Mucosa of rectum (tissue), 2 donors: ENCODE measurements around the gene HAND2.
A peak's percentile ranks its signal among the peaks of the same experiment; 100 is the strongest.

Source experiments
- H3K27ac ChIP-seq, 2 donors: one replicate each; pipeline ENCODE4 v1.7.0; 2013; ENCODE audit warnings: inconsistent platforms in 2 of 2, low read depth in 2 of 2, low read length in 2 of 2
- H3K27me3 ChIP-seq, 2 donors: one replicate each; pipeline ENCODE4 v1.7.0; 2013; ENCODE audit warnings: low read length in 2 of 2; ENCODE audit not compliant: control insufficient read depth in 2 of 2, insufficient read depth in 2 of 2
- H3K36me3 ChIP-seq, 2 donors: one replicate each; pipeline ENCODE4 v1.7.0; 2013; ENCODE audit warnings: low read length in 2 of 2; ENCODE audit not compliant: control insufficient read depth in 2 of 2, insufficient read depth in 2 of 2
- H3K4me1 ChIP-seq, 2 donors: one replicate each; pipeline ENCODE4 v1.7.0; 2013; ENCODE audit warnings: low read length in 2 of 2, mild to moderate bottlenecking in 1 of 2; ENCODE audit not compliant: control insufficient read depth in 2 of 2, insufficient read depth in 2 of 2
- H3K4me3 ChIP-seq, 2 donors: one replicate each; pipeline ENCODE4 v1.7.0; 2013; ENCODE audit warnings: low read length in 2 of 2
- H3K9ac ChIP-seq, 2 donors: one replicate each; pipeline ENCODE4 v1.7.0; 2013; ENCODE audit warnings: low read length in 2 of 2, low read depth in 1 of 2, mild to moderate bottlenecking in 1 of 2
- H3K9me3 ChIP-seq, 2 donors: one replicate each; pipeline ENCODE4 v1.7.0; 2013; ENCODE audit warnings: low read length in 2 of 2; ENCODE audit not compliant: control insufficient read depth in 2 of 2
- donor health status: healthy.
- donor health status: Normal muscosa, but diverticular disease.

The HAND2 gene

DNA sequence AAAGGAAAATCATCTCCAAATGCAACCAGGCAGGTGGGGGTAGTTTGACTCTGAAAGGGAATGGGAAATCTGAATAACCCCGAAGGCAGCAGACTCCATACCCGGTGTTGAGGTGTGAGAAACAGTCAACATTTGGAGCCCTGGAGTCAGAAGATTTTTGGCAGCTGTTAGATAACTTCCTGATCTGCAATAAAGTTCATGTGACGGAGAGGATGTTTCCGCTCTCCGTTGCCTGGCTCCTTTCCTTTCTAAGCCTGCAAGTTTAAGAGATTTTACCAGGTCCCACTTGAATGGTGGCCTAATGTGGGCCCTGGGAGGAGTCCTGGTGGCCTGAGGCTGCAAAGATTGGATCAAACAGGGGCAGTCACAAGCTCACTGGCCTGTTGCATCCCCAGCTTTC is 27.7 kb downstream of the HAND2 start:
- Histone ChIP-seq H3K27me3 (peaks cover 13 to 24% of the 10 kb centered on the region in 2 donors), H3K4me1 (no peaks in the 10 kb centered on the region), H3K36me3 (no peaks in the 10 kb centered on the region)

DNA sequence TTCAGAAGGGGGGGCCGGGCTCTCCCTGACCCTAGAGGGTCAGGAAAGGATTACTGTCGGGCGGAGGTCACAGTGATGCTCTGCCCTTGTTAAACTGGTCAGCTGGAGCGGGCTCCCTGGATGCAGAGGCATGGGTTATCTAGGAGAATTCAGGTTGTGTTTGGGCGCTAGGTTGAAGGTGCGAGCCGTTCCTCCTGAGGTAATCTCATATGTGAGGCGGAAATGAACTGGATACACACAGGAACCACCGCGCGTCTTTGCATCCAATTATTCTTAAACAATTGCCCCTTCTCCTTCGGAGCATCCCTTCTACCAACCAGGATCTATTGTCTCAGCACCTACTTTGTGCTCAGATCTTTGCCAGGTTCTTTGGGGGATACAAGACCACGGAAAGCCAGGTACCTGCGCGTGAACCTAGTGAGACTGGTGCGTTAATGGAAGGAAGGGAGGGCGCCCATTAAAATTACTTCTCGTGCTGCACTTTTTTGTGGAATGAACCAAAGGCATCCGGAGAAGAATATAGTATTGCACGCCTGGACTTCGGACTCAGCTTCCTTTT is 28.4 kb downstream of the HAND2 start:
- peaks cover 13 to 24% of the 10 kb centered on the region in 2 donors for H3K27me3 ChIP-seq
- H3K4me1 ChIP-seq, result no peaks in the 10 kb centered on the region
- H3K4me3 ChIP-seq, result peak overlapping the region in 1 of 2 donors; percentile 48

More for the DNA sequence above, 27.7 kb downstream of the HAND2 start:
- no peak overlapping the region for H3K4me3 ChIP-seq
- no peaks in the 10 kb centered on the region for H3K9me3 ChIP-seq
- no peak overlapping the region for H3K27ac ChIP-seq
- H3K9ac ChIP-seq, result no peak overlapping the region

DNA sequence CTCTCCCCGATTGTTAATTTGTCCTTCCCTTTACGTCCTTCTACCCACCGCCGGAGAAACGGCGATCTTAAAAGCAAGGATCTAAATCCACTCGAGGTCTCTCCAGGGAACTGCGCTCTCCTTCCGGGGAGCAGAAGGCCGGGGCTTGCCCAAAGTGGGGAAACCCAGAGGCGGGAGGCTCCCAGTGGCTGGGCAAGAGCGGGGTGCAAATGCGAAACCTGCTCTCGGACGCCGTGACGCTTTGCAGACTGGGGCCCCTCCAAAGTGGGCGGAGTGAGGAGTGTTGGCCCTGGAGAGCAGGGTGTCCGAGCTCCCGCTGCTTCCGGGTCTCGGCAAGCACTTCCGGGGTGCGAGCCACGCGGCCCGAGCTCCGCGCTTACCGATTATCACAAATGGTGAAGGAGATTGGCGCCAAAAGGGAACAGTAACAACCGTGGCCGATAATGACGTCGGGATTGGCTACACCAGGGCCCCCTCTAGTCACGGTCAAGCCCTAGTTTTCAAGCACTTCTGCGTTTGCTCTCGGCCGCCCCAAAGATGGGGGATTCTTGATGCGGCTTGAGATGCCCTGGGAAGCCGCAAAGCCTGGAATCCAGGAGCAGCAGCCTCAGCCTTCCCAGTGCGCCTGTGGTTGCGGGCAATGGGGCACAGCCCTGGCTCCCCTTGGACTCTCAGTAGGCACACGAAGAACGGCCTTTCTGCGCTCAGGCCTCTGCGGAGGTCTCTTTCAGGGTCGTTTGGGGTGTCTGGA is 29.0 kb downstream of the HAND2 start:
- Histone ChIP-seq H3K4me1 (no peaks in the 10 kb centered on the region), H3K9me3 (no peaks in the 10 kb centered on the region), H3K36me3 (no peaks in the 10 kb centered on the region), H3K4me3 (peak overlapping the region; percentile 4 to 48), H3K27me3 (peaks cover 13 to 24% of the 10 kb centered on the region in 2 donors), H3K9ac (no peak overlapping the region), H3K27ac (no peak overlapping the region)

More for the DNA sequence above, 28.4 kb downstream of the HAND2 start:
- H3K27ac ChIP-seq, result no peak overlapping the region
- no peaks in the 10 kb centered on the region for H3K9me3 ChIP-seq
- no peak overlapping the region for H3K9ac ChIP-seq
- H3K36me3 ChIP-seq, result no peaks in the 10 kb centered on the region

DNA sequence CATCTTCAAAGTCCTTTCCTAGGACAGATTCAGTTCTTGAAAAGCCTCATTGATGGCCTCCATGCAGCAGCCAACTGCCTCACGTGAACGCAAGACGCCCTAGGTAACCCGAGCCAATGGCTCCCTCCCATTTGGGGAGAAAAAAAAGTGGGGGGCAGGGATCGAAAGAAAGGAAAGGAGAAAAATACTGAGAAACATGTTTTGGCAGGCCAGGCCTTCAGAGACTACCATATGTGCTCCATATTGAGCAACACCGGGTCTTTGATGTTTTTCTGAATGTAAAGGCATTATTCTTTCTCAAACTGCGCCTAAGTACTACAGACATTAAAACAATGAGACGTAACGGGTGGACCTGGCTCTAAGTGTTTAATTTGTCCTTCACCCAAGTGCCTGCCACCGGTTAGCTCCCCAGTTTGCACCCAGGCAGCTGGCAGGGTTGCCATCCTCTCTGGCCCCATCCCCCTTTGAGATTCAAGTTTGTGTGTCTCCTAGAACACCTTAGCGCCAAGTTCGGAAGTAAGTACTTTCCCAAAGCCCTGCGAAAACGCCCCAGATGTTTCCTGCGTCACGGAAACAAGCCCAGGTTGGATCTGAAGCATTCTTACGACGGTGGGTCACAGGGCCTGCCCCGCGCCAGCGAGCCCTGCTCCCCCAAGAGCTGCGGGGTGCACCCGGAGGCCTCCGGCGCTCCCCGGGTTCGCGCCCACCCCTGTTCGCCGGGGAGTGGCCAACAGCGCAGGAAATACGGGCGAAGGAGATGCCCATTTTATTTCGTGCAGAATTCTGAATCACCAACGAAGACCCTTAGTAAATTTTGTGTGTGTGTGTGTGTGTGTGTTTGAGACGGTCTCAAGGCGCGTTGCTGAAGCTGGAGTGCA is 30.1 kb downstream of the HAND2 start:
- H3K27ac ChIP-seq, result no peak overlapping the region
- H3K4me3 ChIP-seq, result no peak overlapping the region
- no peaks in the 10 kb centered on the region for H3K36me3 ChIP-seq
- no peaks in the 10 kb centered on the region for H3K4me1 ChIP-seq
- no peaks in the 10 kb centered on the region for H3K9me3 ChIP-seq
- H3K27me3 ChIP-seq, result peaks cover 19% of the 10 kb centered on the region in 2 donors
- no peak overlapping the region for H3K9ac ChIP-seq

DNA sequence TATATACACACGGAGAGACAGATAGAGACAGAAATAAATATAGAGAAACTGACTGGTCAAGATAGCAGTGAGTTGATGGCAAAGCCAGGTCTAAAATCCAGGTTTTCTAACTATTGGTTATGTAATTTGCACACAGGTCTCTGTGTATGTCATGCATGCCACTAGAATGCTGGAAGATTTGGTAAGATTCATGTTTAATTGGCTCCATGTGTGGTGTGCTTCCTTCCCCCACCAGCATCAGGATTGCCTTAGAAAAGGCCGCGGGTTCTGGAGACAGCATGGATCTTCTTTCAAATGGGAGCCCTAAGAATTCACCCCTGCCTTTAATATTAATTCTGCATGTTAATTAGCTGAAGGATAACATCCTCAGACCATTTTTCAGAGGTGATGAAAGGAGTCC is 31.3 kb downstream of the HAND2 start:
- no peak overlapping the region for H3K27ac ChIP-seq
- peaks cover 4 to 7% of the 10 kb centered on the region in 2 donors for H3K4me1 ChIP-seq
- H3K36me3 ChIP-seq, result no peaks in the 10 kb centered on the region
- H3K27me3 ChIP-seq, result peaks cover 18 to 19% of the 10 kb centered on the region in 2 donors
- H3K9ac ChIP-seq, result no peak overlapping the region
- no peaks in the 10 kb centered on the region for H3K9me3 ChIP-seq
- H3K4me3 ChIP-seq, result no peak overlapping the region

DNA sequence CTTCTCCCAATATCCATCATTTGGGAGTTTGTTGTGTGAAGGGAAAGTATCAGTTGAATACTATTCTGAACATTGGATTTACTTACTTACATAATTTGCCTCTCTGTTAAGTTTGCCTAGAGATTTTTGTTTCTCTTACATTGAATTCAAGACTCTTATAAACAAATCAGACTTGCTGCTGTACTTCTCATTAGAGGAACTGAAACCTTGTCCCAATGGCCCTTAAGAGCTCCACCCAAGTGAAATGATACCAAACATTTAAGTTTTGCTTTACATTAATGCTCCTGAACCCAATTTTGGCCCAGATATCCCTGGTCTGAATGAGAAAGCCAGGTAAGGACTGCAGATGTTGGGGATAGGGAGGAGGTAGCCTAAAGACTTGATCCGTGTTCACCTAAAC is 32.0 kb downstream of the HAND2 start:
- Histone ChIP-seq H3K27ac (no peak overlapping the region), H3K9ac (no peak overlapping the region), H3K27me3 (peaks cover 13% of the 10 kb centered on the region in 2 donors), H3K9me3 (no peaks in the 10 kb centered on the region), H3K4me3 (no peak overlapping the region), H3K4me1 (peaks cover 4 to 7% of the 10 kb centered on the region in 2 donors), H3K36me3 (no peaks in the 10 kb centered on the region)

DNA sequence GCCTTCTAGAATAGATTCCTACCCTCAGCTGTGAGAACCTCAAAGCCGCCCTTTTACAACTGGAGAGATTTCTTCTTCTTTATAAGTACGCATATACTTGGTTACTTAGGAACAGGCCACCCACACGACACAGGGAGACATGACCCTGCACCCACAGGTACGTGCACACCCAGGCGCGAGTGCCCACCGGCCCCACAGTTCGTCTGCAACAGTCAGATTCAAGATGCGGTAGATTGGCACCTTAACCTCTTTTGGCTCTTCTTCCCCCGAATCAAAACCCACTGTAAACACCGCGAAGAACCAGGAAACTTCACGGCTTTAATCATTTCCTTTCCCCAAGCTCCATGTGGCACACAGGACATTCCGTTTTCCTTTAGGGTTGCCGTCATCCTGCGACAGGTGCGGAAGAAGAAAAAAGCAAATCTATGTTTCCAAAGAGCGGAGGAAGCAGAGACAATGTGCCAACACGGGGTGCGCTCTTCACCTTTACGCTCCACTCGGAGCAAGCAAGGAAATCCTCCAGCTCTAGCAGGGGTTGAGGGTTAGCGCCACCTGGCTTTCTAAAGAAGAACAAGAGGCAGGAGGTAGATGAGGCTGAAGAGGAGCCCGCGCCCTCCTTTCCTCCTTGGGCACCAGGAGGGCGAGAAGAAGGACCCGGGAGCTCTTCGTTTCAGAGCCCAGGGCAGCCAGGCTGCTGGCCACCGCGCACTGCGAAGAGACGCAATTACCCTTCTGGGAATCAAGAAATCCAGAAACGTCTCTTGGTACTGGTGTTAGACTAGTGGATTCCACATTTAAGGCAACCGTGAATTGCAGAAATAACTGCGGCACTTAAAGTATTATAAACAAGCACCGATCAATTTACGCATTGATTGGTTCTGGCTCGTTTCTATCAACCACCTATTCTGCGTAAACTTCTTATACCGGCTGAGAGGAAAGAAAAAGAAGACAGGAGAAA is 35.7 kb downstream of the HAND2 start:
- Histone ChIP-seq H3K9me3 (no peaks in the 10 kb centered on the region), H3K27me3 (peaks cover 2 to 5% of the 10 kb centered on the region in 2 donors), H3K36me3 (no peaks in the 10 kb centered on the region), H3K4me1 (peaks cover 4 to 7% of the 10 kb centered on the region in 2 donors), H3K4me3 (peak overlapping the region; percentile 77 to 84), H3K27ac (no peak overlapping the region), H3K9ac (peak overlapping the region in 1 of 2 donors; percentile 20)

DNA sequence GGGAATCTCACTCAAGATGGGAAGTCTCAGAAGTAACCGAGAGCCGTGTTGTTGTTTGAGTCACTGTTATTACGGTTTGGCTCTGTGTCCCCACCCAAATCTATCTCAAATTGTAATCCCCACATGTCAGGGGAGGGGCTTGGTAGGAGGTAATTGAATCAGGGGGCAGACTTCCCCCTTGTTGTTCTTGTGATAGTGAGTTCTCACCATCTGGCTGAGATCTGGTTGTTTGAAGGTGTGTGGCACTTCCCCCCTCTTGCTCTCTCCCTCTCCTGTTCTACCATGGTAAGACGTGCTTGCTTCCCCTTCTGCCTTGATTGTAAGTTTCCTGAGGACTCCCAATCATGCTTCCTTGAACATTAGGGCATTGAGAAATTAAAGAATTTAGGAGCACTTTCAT is 37.0 kb downstream of the HAND2 start:
- Histone ChIP-seq H3K4me3 (no peak overlapping the region), H3K9me3 (no peaks in the 10 kb centered on the region), H3K27me3 (peaks cover 2 to 5% of the 10 kb centered on the region in 2 donors), H3K9ac (no peak overlapping the region), H3K36me3 (no peaks in the 10 kb centered on the region), H3K4me1 (peaks cover 4 to 7% of the 10 kb centered on the region in 2 donors), H3K27ac (no peak overlapping the region)

DNA sequence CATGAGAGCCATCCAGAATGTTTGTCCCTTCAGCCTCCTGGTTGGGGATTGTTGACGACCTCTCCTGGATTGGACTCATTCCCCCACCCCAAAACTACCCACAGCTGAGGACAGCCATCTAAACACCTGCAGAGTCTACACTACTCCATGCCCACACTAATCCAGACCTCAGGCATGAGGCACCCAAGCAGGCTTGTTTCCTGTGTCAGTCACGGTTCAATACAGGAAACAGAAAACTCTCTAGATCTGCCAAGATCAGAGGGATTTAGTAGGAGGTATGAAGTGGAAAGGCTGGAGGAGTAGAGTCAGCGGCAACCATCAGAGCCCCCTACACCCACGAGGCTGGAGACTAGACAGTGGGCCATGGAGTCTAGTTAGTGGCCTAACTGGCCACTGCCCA is 37.7 kb downstream of the HAND2 start:
- no peaks in the 10 kb centered on the region for H3K9me3 ChIP-seq
- no peak overlapping the region for H3K4me3 ChIP-seq
- H3K27ac ChIP-seq, result no peak overlapping the region
- peaks cover 4 to 7% of the 10 kb centered on the region in 2 donors for H3K4me1 ChIP-seq
- no peak overlapping the region for H3K9ac ChIP-seq
- no peaks in the 10 kb centered on the region for H3K36me3 ChIP-seq
- peaks cover 2 to 5% of the 10 kb centered on the region in 2 donors for H3K27me3 ChIP-seq
